Fibroblast of skin of left quadriceps (primary cell): ENCODE results near the gene ZNF827.
A peak's percentile ranks its signal among the peaks of the same experiment; 100 is the strongest.

Experiments used
- DNase-seq, 2 experiments: peaks; one replicate each; pipeline ENCODE4 v3.0.0-alpha.2; 2013; ENCODE audit warnings: low read depth in 2 of 2

Gene ZNF827

GRCh38 chr4:145827885-145828284 lies 110.7 kb downstream of the ZNF827 start:
- DNase-seq = no peak

GRCh38 chr4:145825255-145825654 lies 113.4 kb downstream of the ZNF827 start:
- no peak for DNase-seq

- DNase-seq = no peak
Measured at GRCh38 chr4:145824463-145824862, 114.2 kb downstream of the ZNF827 start.

- no peak for DNase-seq
Measured at GRCh38 chr4:145823743-145824142, 114.9 kb downstream of the ZNF827 start.

- no peak for DNase-seq
Measured at GRCh38 chr4:145822581-145822980, 116.0 kb downstream of the ZNF827 start.

GRCh38 chr4:145822181-145822580 lies 116.4 kb downstream of the ZNF827 start:
- no peak for DNase-seq

GRCh38 chr4:145821766-145822165 lies 116.9 kb downstream of the ZNF827 start:
- DNase-seq = no peak

GRCh38 chr4:145820407-145820806 lies 118.2 kb downstream of the ZNF827 start:
- DNase-seq = no peak

GRCh38 chr4:145819853-145820181 lies 118.8 kb downstream of the ZNF827 start:
- no peak for DNase-seq

GRCh38 chr4:145819101-145819852 lies 119.3 kb downstream of the ZNF827 start:
- no peak for DNase-seq

GRCh38 chr4:145818011-145818410 lies 120.6 kb downstream of the ZNF827 start:
- no peak for DNase-seq

- no peak for DNase-seq
Measured at GRCh38 chr4:145816091-145816490, 122.5 kb downstream of the ZNF827 start.

- DNase-seq = no peak
Measured at GRCh38 chr4:145815626-145816025, 123.0 kb downstream of the ZNF827 start.

- no peak for DNase-seq
Measured at GRCh38 chr4:145815027-145815612, 123.5 kb downstream of the ZNF827 start.

GRCh38 chr4:145814246-145814645 lies 124.4 kb downstream of the ZNF827 start:
- no peak for DNase-seq

- DNase-seq = no peak
Measured at GRCh38 chr4:145812919-145813318, 125.7 kb downstream of the ZNF827 start.

- no peak for DNase-seq
Measured at GRCh38 chr4:145808848-145809512, 129.6 kb downstream of the ZNF827 start.

GRCh38 chr4:145808021-145808650 lies 130.5 kb downstream of the ZNF827 start:
- DNase-seq = peak; percentile 87 to 90

GRCh38 chr4:145805490-145805889 lies 133.1 kb downstream of the ZNF827 start:
- DNase-seq = no peak

GRCh38 chr4:145804116-145804515 lies 134.5 kb downstream of the ZNF827 start:
- peak; percentile 88 to 89 for DNase-seq

- no peak for DNase-seq
Measured at GRCh38 chr4:145799223-145799622, 139.4 kb downstream of the ZNF827 start.

- DNase-seq = no peak
Measured at GRCh38 chr4:145797278-145797677, 141.3 kb downstream of the ZNF827 start.

- DNase-seq = no peak
Measured at GRCh38 chr4:145796346-145796745, 142.3 kb downstream of the ZNF827 start.
